ENCODE measurements around the gene URB2.

Gene URB2

DNA sequence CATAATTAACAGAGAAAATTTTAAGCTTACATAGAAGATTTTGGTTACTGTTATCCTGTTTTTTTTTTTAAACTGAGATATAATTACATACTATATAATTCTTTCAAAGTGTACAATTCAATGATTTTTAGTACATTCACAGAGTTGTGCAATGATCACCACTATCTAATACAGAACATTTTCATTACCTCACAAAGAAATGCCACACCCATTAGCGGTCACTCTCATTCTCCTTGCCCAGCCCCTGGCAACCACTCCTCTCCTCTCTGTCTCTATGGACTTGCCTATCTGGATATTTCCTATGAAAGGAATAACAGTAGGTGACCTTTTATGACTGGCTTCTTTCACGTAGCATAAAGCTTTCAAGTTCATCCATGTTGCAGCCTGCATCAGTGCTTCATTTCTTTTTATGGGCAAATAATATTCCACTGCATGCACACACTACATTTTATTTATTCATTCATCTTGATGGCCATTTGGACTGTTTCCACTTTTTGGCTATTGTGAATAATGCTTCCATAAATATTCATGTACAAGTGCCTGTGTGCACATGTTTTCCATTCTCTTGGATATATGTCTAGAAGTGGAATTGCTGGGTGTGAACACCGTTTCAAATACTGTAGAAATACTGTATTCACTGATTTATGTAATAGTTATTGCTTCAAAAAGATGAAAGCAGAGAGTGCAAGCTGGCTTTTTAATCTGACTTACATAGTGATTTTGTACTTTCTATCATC, 26.7 kb upstream of the URB2 start:
- Histone ChIP-seq H3K27ac (peak overlapping the region; percentile 83 to 90), H3K4me3 (no peak overlapping the region)
- no peak for DNase-seq (ENCODE audit: low spot score)
- no peak for TF ChIP-seq CTCF (IDR thresholded peaks at IDR 0.05)

- TF ChIP-seq CTCF (IDR thresholded peaks at IDR 0.05) = no peak
- no peak for DNase-seq (ENCODE audit: low spot score)
- H3K27ac ChIP-seq = peak overlapping the region in 1 of 2 donors; percentile 36
- H3K4me3 ChIP-seq = no peak overlapping the region
Observed at GRCh38 chr1:229600229-229600628, 25.8 kb upstream of the URB2 start.

GRCh38 chr1:229603371-229604005, 22.6 kb upstream of the URB2 start:
- Histone ChIP-seq H3K27ac (no peak overlapping the region), H3K4me3 (no peak overlapping the region)
- TF ChIP-seq CTCF (IDR thresholded peaks at IDR 0.05) = no peak
- no peak for DNase-seq (ENCODE audit: low spot score)

DNA sequence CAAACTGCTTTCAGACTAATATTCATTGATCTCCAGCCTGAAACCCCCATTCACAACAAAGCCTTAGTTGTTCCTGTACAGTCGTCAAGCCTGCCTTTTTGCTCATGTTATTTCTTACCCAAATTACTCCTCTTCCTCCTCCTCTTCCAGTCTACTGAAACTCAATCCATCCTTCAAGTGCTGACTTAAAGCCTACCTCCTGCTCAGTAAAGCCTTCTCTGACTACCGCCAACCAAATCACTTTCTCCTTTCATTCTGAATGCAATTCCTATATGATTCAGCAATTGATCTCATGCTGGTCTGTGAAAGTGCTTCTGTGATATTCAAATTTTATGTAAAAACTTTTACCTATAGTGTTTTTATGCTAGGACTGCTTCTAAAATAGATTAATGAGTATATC, 18.7 kb upstream of the URB2 start:
- DNase-seq (ENCODE audit: low spot score) = no peak
- H3K4me3 ChIP-seq = no peak overlapping the region
- H3K27ac ChIP-seq = no peak overlapping the region
- TF ChIP-seq CTCF (IDR thresholded peaks at IDR 0.05) = no peak

GRCh38 chr1:229608590-229608989, 17.5 kb upstream of the URB2 start:
- Histone ChIP-seq H3K4me3 (no peak overlapping the region), H3K27ac (no peak overlapping the region)
- no peak for DNase-seq (ENCODE audit: low spot score)
- TF ChIP-seq CTCF (IDR thresholded peaks at IDR 0.05) = no peak

GRCh38 chr1:229613938-229614337, 12.1 kb upstream of the URB2 start:
- no peak for DNase-seq (ENCODE audit: low spot score)
- H3K4me3 ChIP-seq = no peak overlapping the region
- no peak for TF ChIP-seq CTCF (IDR thresholded peaks at IDR 0.05)
- no peak overlapping the region for H3K27ac ChIP-seq

DNA sequence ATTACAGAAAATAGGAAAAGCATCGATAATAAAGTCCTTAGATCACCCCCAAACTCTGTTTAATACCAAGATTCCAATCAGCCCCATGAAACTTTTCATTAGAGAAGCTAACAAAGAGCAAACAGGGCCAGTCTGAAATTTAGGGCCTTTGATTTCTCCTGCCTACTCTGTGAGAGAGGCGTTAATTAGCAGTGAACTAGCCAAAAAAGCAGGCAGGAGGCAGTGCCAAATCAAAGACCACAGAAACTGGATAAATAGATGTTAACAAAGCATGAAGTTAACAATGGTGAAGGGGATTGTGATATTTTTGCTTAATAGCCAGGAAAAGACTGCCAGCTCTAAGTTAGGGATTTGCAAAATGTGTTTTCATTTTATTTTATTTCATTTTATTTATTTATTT, 11.3 kb upstream of the URB2 start:
- no peak for TF ChIP-seq CTCF (IDR thresholded peaks at IDR 0.05)
- Histone ChIP-seq H3K27ac (no peak overlapping the region), H3K4me3 (no peak overlapping the region)
- DNase-seq (ENCODE audit: low spot score) = no peak

Data from coronary artery (tissue), 2 donors.